GM12878 (cell line): ENCODE data around the gene SRSF3. TPM values are rescaled to one million over a fixed set of nuclear protein-coding genes. Genes with fewer than 3 reads are reported as not detected.

Source experiments
- ATAC-seq: fragments of 200-7000 bp; cut with Tn5 transposase; 3 replicates; pipeline ENCODE4 v1.9.1; 2020; ENCODE audit warnings: mild to moderate bottlenecking, moderate library complexity
- BruUV-seq: library from RNA; stranded (reverse); fragments of 400-500 nt; replicated peaks from 2 replicates; lab custom pipeline; 2021; lab: Mats Ljungman, UMichigan
- CTCF ChIA-PET: fragments of 300-600 bp; sonication (Branson Sonifier 250); formaldehyde crosslinking; extraction: SDS; loops from one replicate; lab custom pipeline; 2021; ENCODE audit warnings: inconsistent platforms; lab: Yijun Ruan, JAX
- POLR2A ChIA-PET: fragments of 350-600 bp; formaldehyde crosslinking; extraction: SDS; loops from one replicate; lab custom pipeline; 2021; ENCODE audit warnings: inconsistent platforms; lab: Charles Lee
- RAD21 ChIA-PET: fragments of 300-600 bp; sonication (Branson Sonifier 250); formaldehyde crosslinking; loops from one replicate; lab custom pipeline; 2023; ENCODE audit warnings: antibody characterized with exemption; ENCODE audit not compliant: unreplicated experiment; lab: Charles Lee
- SMC1A ChIA-PET: fragments of 300-600 bp; sonication (Branson Sonifier 250); formaldehyde crosslinking; loops from one replicate; lab custom pipeline; 2023; ENCODE audit not compliant: unreplicated experiment, uncharacterized antibody; lab: Charles Lee
- DNase-seq: peaks from one replicate; pipeline ENCODE4 v3.0.0-alpha.2; 2011; ENCODE audit warnings: low read depth, low spot score
- FAIRE-seq: peaks from 3 replicates; lab custom pipeline; 2011; peaks lifted over from hg19 to GRCh38; lab: Jason Lieb, UNC
- H2AFZ ChIP-seq: 2 replicates; pipeline ENCODE4 v1.6.0; 2011; ENCODE audit warnings: low read depth, low read length, control low read depth; ENCODE audit not compliant: control insufficient read depth
- H3K27ac ChIP-seq: 2 replicates; pipeline ENCODE4 v1.5.1; 2011; ENCODE audit warnings: control low read depth; ENCODE audit not compliant: control insufficient read depth, insufficient read depth
- H3K27me3 ChIP-seq, 2 experiments: replicated peaks in 1 of 2; 2 replicates each; pipeline versions ENCODE4 v1.6.0 to v1.6.1; 2011; ENCODE audit warnings: low read length in 1 of 2; ENCODE audit not compliant: control insufficient read depth in 2 of 2, insufficient read depth in 2 of 2
- H3K36me3 ChIP-seq, 2 experiments: 2 replicates each; pipeline ENCODE4 v1.5.1; 2011; ENCODE audit warnings: low read length in 1 of 2; ENCODE audit not compliant: control insufficient read depth in 2 of 2, insufficient read depth in 2 of 2
- H3K4me1 ChIP-seq: 2 replicates; pipeline ENCODE4 v1.6.1; 2011; ENCODE audit warnings: mild to moderate bottlenecking, low read length, moderate library complexity, mixed read lengths; ENCODE audit not compliant: control insufficient read depth, insufficient read depth
- H3K4me2 ChIP-seq: 2 replicates; pipeline ENCODE4 v1.6.0; 2011; ENCODE audit warnings: control low read depth; ENCODE audit not compliant: control insufficient read depth, insufficient read depth
- H3K4me3 ChIP-seq: fragments of 200-600 bp; sonication (generic); 2 replicates; pipeline ENCODE4 v1.5.1; 2016
- H3K79me2 ChIP-seq: 2 replicates; pipeline ENCODE4 v1.6.0; 2011; ENCODE audit warnings: low read length; ENCODE audit not compliant: control insufficient read depth, insufficient read depth
- H3K9ac ChIP-seq: 2 replicates; pipeline ENCODE4 v1.8.0; 2011; ENCODE audit warnings: low read length, control low read depth, mixed read lengths; ENCODE audit not compliant: control insufficient read depth, insufficient read depth
- H3K9me3 ChIP-seq: replicated peaks from 3 replicates; pipeline ENCODE4 v1.5.1; 2011; ENCODE audit warnings: mild to moderate bottlenecking, low read length; ENCODE audit not compliant: control insufficient read depth, insufficient read depth
- H4K20me1 ChIP-seq: 2 replicates; pipeline ENCODE4 v1.6.0; 2011; ENCODE audit not compliant: control insufficient read depth, insufficient read depth
- BACH1 ChIP-seq: fragments of 450-650 bp; IDR thresholded peaks from 2 replicates; pipeline ENCODE4 v1.6.1; 2017; ENCODE audit warnings: mild to moderate bottlenecking, borderline replicate concordance
- BRCA1 ChIP-seq: IDR thresholded peaks from 2 replicates; pipeline ENCODE4 v1.6.1; 2011; ENCODE audit warnings: low read depth, low read length, improper control_type of control experiment
- E2F4 ChIP-seq: IDR thresholded peaks from 2 replicates; pipeline ENCODE4 v1.6.1; 2012; ENCODE audit warnings: low read depth, low read length, improper control_type of control experiment
- IKZF2 ChIP-seq, 2 experiments: fragments of 450-650 bp; IDR thresholded peaks; 2 replicates each; pipeline ENCODE4 v1.6.1; 2017; ENCODE audit warnings: mild to moderate bottlenecking in 2 of 2, moderate library complexity in 2 of 2
- IRF5 ChIP-seq: fragments of 450-650 bp; IDR thresholded peaks from 2 replicates; pipeline ENCODE4 v1.6.1; 2017; ENCODE audit warnings: borderline replicate concordance
- SPI1 ChIP-seq: IDR thresholded peaks from 2 replicates; pipeline ENCODE4 v1.6.1; 2011; ENCODE audit warnings: low read depth, mild to moderate bottlenecking, low read length, moderate library complexity, borderline replicate concordance; ENCODE audit not compliant: insufficient read depth
- SUPT20H ChIP-seq: IDR thresholded peaks from 2 replicates; pipeline ENCODE4 v1.6.1; 2011; ENCODE audit warnings: low read depth, mild to moderate bottlenecking, low read length, moderate library complexity, borderline replicate concordance; ENCODE audit not compliant: control insufficient read depth
- ZNF687 ChIP-seq: fragments of 450-650 bp; IDR thresholded peaks from 2 replicates; pipeline ENCODE4 v1.6.1; 2017; ENCODE audit warnings: mild to moderate bottlenecking, moderate library complexity
- WGBS: methylation state at CpG from one replicate; pipeline ENCODE4 v1.1.6; 2016; ENCODE audit warnings: low lambda C conversion rate; ENCODE audit not compliant: insufficient replicate concordance, insufficient coverage; ENCODE audit errors: missing lambda C conversion rate; 5-methylcytosine and 5-hydroxymethylcytosine counted together
- in situ Hi-C: fragments of 300-500 bp; cut with MboI; formaldehyde crosslinking; loops from 9 replicates; pipeline ENCODE4 v1.14.3; 2018; ENCODE audit warnings: mixed read lengths
- intact Hi-C: fragments of 100-400 bp; cut with micrococcal nuclease; formaldehyde crosslinking; loops from one replicate; pipeline ENCODE4 v1.14.2; 2022; ENCODE audit not compliant: unreplicated experiment
- polyA plus RNA-seq, 11 experiments: library from polyadenylated mRNA; depleted of rRNA in 4 of 11; unstranded in 6 of 11; stranded (reverse) in 5 of 11; fragments of >200 nt; fragmentation: Nextera tagmentation in 4 of 11; fragmentation: Illumina TruSeq in 1 of 11; extraction: Ambion mirVana in 4 of 11; extraction: Trizol in 1 of 11; gene quantifications; 1 replicate in 1 of 11; 2 replicates in 10 of 11; pipeline versions ENCODE4 v1.2.1 to v1.2.3, GENCODE V29; 2011 to 2016; ENCODE audit warnings: inconsistent platforms in 2 of 11, missing spikeins in 2 of 11, low read depth in 1 of 11
- total RNA-seq, 4 experiments: library from RNA; depleted of rRNA in 3 of 4; stranded (reverse); fragments of >200 nt in 3 of 4; fragmentation: Illumina TruSeq in 1 of 4; extraction: Trizol in 1 of 4; gene quantifications; 2 replicates each; pipeline versions ENCODE4 v1.2.1 to v1.2.3, GENCODE V29; 2013 to 2021

Gene SRSF3
- total and polyA plus RNA-seq, 10 of the 15 experiments (the other 5 are each of a cell fraction or from before 2014, with no cell fraction given), result 195 to 1,377 (median 493) TPM

GRCh38 chr6:36612101-36612625 lies 18.0 kb downstream of the SRSF3 start (continued):
- TF ChIP-seq BACH1, result no peak

GRCh38 chr6:36613200-36613995 lies 19.2 kb downstream of the SRSF3 start:
- Histone ChIP-seq H3K27ac (no peak overlapping the region), H3K9ac (no peak overlapping the region), H3K4me3 (no peak overlapping the region), H3K4me2 (no peak overlapping the region), H3K79me2 (no peaks in the 10 kb centered on the region), H4K20me1 (no peaks in the 10 kb centered on the region), H3K36me3 (peaks cover 4 to 19% of the 10 kb centered on the region in 2 experiments; a peak in 3 of 4 replicates), H3K27me3 (no peaks in the 10 kb centered on the region), H3K4me1 (peaks cover 3% of the 10 kb centered on the region; the same call in 1 of the 2 replicates), H2AFZ (no peak overlapping the region), H3K9me3 (no peaks in the 10 kb centered on the region)
- CTCF ChIA-PET, result interaction anchor here (2.8 to 3.2 kb wide), 2 partner anchors 17 to 67 kb away, joined by 29 to 66 read pairs; partner anchors contain the start of gene CDKN1A
- RAD21 ChIA-PET, result interaction anchor here (1.7 kb wide), 1 partner anchor 146 kb away, joined by 11 read pairs; no protein-coding TSS in a partner anchor
- in situ Hi-C loops (no loop called here), intact Hi-C loops (no loop called here)
- SMC1A ChIA-PET, result interaction anchor here (1.9 to 4.0 kb wide), 3 partner anchors 144 to 169 kb away, joined by 6 to 111 read pairs (median 8); no protein-coding TSS in a partner anchor
- TF ChIP-seq IKZF2 (IDR thresholded peaks at IDR 0.05), result no peak
- no peak for TF ChIP-seq E2F4
- TF ChIP-seq SUPT20H, result no peak
- TF ChIP-seq SPI1, result no peak
- TF ChIP-seq ZNF687, result no peak
- no peak for TF ChIP-seq IRF5
- no peak for TF ChIP-seq BRCA1
- POLR2A ChIA-PET, result interaction anchor here (0.6 kb wide), 1 partner anchor 218 kb away, joined by 3 read pairs; no protein-coding TSS in a partner anchor
- ATAC-seq (no peak), DNase-seq (no peak), FAIRE-seq (no peak)
- whole genome bisulfite sequencing, result 91% methylated on average over 9 of the region's 9 CpGs
- BruUV-seq, result no TSS peak
